ENCODE measurements around the gene PLTP. TPM values are rescaled to one million over a fixed set of nuclear protein-coding genes. Genes with fewer than 3 reads are reported as not detected.

Gene PLTP
- total RNA-seq, 1 experiment from 2014 or later = 42.6 TPM

DNA sequence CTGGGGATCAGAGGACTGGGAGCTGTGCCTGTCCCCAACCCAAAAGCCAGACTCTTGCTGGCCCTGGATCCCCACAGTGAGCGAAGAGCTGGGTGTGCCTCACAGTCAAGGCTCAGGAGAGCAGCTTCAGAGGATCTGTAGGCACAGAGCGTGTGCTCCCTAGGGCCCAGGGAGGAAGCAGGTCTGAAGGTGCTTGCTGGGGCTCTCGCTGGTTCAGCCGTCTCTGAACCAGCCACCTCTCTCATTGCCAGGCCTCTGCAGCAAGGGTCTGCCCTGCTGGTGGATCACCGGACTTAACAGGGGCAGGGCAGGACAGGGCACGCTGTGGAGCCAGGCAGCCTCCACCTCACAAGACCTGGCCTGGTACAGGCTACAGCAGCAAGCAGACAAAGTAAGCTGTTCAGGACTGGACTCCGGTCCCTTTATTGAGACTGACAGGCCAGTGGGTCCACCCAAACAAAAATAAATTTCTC, 36.3 kb upstream of the PLTP start:
- Mint-ChIP-seq H3K4me3 (ENCODE audit: unreplicated experiment) (no peak overlapping the region), H3K27ac (ENCODE audit: unreplicated experiment) (no peak overlapping the region), H3K4me1 (ENCODE audit: low read depth, unreplicated experiment) (no peaks in the 10 kb centered on the region), H3K36me3 (ENCODE audit: insufficient read depth, unreplicated experiment) (peaks cover 69% of the 10 kb centered on the region), H3K27me3 (ENCODE audit: insufficient read depth, unreplicated experiment) (no peaks in the 10 kb centered on the region), H3K9me3 (ENCODE audit: unreplicated experiment) (no peaks in the 10 kb centered on the region)
- Histone ChIP-seq H3K36me3 (ENCODE audit: control insufficient read depth, insufficient read depth, low read length) (peaks cover 28% of the 10 kb centered on the region), H3K9me3 (no peaks in the 10 kb centered on the region), H3K4me1 (no peaks in the 10 kb centered on the region), H3K4me3 (ENCODE audit: low read depth, low read length) (no peak overlapping the region), H3K27me3 (replicated peaks; ENCODE audit: control insufficient read depth, insufficient read depth, low read length) (no peaks in the 10 kb centered on the region)
- no peak for DNase-seq
- intact Hi-C loops (cut with micrococcal nuclease; ENCODE audit: unreplicated experiment) = no loop called here
- TF ChIP-seq CTCF (IDR thresholded peaks at IDR 0.05; ENCODE audit: insufficient read depth in 1 of 2, low read depth in 1 of 2, low read length in 1 of 2, severe bottlenecking in 1 of 2, unreplicated experiment in 1 of 2) = no peak
- no TSS peak for BruUV-seq (replicated peaks)
- ChIA-PET POLR2A (interaction anchor here (1.2 kb wide), 1 partner anchor 58 kb away, joined by 4 read pairs; no protein-coding TSS in a partner anchor), CTCF (interaction anchor here (1.2 to 3.2 kb wide), 3 partner anchors 13 to 58 kb away, joined by 4 to 17 read pairs (median 5); no protein-coding TSS in a partner anchor)

- intact Hi-C loops (cut with micrococcal nuclease; ENCODE audit: unreplicated experiment) = no loop called here
These were observed 35.3 kb upstream of the PLTP start for GRCh38 chr20:45947110-45947866.

More at GRCh38 chr20:45947110-45947866, 35.3 kb upstream of the PLTP start:
- Mint-ChIP-seq H3K27ac (ENCODE audit: unreplicated experiment) (no peak overlapping the region), H3K9me3 (ENCODE audit: unreplicated experiment) (no peaks in the 10 kb centered on the region), H3K27me3 (ENCODE audit: insufficient read depth, unreplicated experiment) (no peaks in the 10 kb centered on the region), H3K4me1 (ENCODE audit: low read depth, unreplicated experiment) (no peaks in the 10 kb centered on the region), H3K4me3 (ENCODE audit: unreplicated experiment) (no peak overlapping the region), H3K36me3 (ENCODE audit: insufficient read depth, unreplicated experiment) (peaks cover 71% of the 10 kb centered on the region)
- BruUV-seq (replicated peaks) = no TSS peak
- H3K9me3 ChIP-seq = no peaks in the 10 kb centered on the region
- no peak overlapping the region for H3K4me3 ChIP-seq (ENCODE audit: low read depth, low read length)
- H3K4me1 ChIP-seq = no peaks in the 10 kb centered on the region
- no peaks in the 10 kb centered on the region for H3K27me3 ChIP-seq (replicated peaks; ENCODE audit: control insufficient read depth, insufficient read depth, low read length)
- no peak for DNase-seq
- H3K36me3 ChIP-seq (ENCODE audit: control insufficient read depth, insufficient read depth, low read length) = peaks cover 30% of the 10 kb centered on the region
- no peak for TF ChIP-seq CTCF (IDR thresholded peaks at IDR 0.05; ENCODE audit: insufficient read depth in 1 of 2, low read depth in 1 of 2, low read length in 1 of 2, severe bottlenecking in 1 of 2, unreplicated experiment in 1 of 2)
- POLR2A ChIA-PET = interaction anchor here (0.6 to 1.0 kb wide), 3 partner anchors 10 to 14 kb away, joined by 3 to 5 read pairs (median 4); no protein-coding TSS in a partner anchor
- CTCF ChIA-PET = interaction anchor here (0.6 to 1.3 kb wide), 4 partner anchors 12 to 57 kb away, joined by 3 to 5 read pairs (median 4); no protein-coding TSS in a partner anchor
